Loucy (cell line): ENCODE results near the gene PTOV1.

Source experiments
- CTCF ChIP-seq: fragments of 200-600 bp; sonication (generic); conservative IDR thresholded peaks from 2 replicates; pipeline ENCODE4 v1.5.1; 2014; ENCODE audit warnings: mild to moderate bottlenecking, antibody characterized with exemption, low read length
- EZH2phosphoT487 ChIP-seq: fragments of 200-600 bp; IDR thresholded peaks from 2 replicates; pipeline ENCODE4 v1.6.1; 2018; ENCODE audit warnings: antibody characterized with exemption, mild to moderate bottlenecking, moderate library complexity, borderline replicate concordance

GRCh38 chr19:49855277-49855675 lies 4.3 kb downstream of the PTOV1 start:
- TF ChIP-seq CTCF (no peak), EZH2phosphoT487 (no peak)
